HCEC 1CT (cell line): ENCODE measurements around the gene FAM89B.
"Not testable (repeated sequence)": the region's sequence is repeated elsewhere in the genome, so short reads cannot be mapped to it uniquely, and the experiment has no call there.

ENCODE experiments used
- DNase-seq: peaks from one replicate; pipeline ENCODE4 v3.0.0-alpha.2; 2017

FAM89B gene

DNA sequence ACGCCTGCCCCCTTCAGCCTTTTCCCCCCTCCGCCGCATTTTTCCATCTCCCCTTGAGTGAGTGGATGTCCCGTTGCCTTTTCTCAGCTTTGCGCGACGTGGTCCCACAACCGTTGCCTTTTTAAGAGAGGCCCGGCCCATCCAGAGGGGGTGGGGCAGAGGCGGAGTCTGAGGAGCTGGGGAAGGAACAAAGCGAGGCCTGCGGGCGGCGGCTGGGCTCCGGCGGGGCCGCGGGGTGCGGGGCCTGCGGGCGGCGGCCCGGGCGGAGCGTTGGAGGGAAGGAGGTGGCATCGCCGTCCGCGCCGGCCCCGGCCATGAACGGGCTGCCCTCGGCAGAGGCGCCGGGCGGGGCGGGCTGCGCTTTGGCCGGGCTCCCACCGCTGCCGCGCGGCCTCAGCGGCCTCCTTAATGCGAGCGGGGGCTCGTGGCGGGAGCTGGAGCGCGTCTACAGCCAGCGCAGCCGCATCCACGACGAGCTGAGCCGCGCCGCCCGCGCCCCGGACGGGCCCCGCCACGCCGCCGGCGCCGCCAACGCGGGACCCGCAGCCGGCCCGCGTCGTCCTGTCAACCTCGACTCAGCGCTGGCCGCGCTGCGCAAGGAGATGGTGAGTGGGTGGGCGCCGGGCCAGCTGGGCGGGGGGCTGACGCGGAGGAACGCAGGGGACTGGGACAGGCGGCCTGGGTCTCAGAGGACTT, at the start of gene FAM89B:
Gene FAM89B (plus strand): TSS at position 183 of the 696 bp plus-strand sequence. CDS start 132 bp downstream, at position 315.
- peak; percentile 80 for DNase-seq

DNA sequence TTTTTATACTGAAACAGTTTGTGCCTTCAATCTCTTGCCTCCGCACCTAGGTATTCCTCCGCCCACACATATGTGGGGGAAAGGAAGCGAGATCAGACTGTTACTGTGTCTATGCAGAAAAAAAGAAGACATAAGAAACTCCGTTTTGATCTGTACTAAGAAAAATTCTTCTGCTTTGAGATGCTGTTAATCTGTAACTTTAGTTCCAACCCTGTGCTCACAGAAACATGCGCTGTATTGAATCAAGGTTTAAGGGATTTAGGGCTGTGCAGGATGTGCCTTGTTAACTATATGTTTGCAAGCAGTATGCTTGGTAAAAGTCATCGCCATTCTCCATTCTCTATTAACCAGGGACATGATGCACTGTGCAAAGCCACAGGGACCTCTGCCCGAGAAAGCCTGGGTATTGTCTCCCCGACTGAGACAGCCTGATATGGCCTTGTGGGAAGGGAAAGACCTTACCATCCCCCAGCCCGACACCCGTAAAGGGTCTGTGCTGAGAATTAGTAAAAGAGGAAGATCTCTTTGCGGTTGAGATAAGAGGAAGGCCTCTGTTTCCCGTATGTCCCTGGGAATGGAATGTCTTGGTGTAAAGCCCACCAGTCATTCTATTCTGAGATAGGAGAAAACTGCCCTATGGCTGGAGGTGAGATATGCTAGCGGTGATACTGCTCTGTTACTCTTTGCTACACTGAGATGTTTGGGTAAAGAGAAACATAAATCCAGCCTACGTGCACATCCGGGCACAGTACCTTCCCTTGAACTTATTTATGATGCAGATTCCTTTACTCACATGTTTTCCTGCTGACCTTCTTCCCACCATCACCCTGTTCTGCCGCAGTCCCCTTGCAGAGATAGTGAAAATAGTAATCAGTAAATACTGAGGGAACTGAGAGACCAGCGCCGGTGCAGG, 49.4 kb upstream of the FAM89B start:
- DNase-seq, result not testable (repeated sequence)

DNA sequence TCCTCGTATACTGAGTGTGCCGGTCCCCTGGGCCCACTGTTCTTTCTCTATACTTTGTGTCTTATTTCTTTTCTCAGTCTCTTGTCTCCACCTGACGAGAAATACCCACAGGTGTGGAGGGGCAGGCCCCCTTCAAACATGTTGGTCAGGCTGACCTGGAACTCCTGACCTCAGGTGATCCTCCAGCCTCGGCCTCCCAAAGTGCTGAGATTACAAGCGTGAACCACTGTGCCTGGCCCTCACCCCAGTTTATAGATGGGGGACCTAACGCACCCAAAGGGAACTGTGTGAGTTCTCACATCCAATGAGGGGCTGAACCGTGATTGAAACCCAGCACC, 48.7 kb upstream of the FAM89B start:
- DNase-seq, result not testable (repeated sequence)

GRCh38 chr11:65524014-65524740, 48.2 kb upstream of the FAM89B start:
- DNase-seq, result no peak

GRCh38 chr11:65524741-65525545, 47.4 kb upstream of the FAM89B start, which contains the start of gene SCYL1:
Gene SCYL1 (plus strand): TSS chr11:65525083. CDS start chr11:65525154, 71 bp downstream.
- peak; percentile 79 for DNase-seq

DNA sequence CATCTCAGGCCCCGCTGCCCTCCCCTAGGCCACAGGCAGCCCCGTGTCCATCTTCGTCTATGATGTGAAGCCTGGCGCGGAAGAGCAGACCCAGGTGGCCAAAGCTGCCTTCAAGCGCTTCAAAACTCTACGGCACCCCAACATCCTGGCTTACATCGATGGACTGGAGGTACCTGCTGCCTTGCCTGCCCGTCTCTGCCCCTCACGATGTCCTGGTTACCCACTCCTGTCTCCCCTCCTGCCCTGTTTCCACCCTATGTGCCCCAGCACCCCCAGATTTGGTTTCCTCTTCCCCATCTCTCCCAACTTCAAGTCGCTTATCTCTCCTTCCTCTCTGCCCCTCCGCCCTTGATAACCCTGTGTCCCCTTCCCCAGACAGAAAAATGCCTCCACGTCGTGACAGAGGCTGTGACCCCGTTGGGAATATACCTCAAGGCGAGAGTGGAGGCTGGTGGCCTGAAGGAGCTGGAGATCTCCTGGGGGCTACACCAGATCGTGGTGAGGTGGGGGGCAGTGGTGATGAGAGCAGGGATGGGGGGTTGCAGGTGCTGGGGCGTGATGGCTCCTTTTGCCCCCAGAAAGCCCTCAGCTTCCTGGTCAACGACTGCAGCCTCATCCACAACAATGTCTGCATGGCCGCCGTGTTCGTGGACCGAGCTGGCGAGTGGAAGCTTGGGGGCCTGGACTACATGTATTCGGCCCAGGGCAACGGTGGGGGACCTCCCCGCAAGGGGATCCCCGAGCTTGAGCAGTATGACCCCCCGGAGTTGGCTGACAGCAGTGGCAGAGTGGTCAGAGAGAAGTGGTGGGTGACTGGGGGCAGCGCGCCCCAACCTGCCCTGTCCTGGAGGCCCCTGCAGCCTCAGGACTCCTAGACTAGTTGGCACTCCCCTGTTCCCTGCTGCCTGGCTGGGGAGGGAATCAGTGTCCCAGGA, 46.5 kb upstream of the FAM89B start:
- DNase-seq, result peak; percentile 7

- no peak for DNase-seq
Measured at GRCh38 chr11:65526744-65527143, 45.6 kb upstream of the FAM89B start.

GRCh38 chr11:65528819-65529350, 43.5 kb upstream of the FAM89B start:
- no peak for DNase-seq

DNA sequence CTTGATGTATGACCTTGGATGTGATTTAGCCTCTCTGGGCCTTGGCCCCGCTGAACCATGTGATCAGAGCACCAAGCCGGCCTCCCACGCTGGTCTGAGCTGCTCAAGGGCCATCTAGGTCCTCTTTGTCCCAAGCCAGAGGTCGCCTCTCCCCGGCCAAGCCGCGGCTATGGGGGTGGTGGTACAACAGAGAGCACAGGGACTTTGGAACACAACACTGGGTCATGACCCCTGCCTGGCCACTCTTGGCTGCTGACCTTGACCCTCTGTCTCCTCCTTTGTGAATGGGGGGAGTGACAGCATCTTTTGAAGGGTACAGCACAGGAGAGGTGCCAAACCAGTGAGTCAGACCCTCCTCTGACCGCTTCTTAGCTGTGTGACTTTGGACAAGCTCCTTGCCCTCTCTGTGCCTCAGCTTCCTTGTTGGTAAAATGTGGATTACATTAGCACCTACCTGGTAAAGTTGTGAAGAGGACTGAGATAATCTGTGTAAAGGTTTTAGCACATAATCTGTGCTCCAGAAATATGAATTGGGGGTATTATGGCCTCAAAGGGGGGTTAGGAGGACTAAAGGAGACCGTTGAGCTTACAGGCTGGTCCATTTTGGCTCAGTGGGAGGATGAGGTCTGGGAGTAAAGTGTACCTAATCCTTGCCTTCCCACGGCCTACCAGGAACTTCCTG, 42.7 kb upstream of the FAM89B start:
- no peak for DNase-seq

GRCh38 chr11:65530157-65530496, 42.2 kb upstream of the FAM89B start:
- DNase-seq, result no peak

GRCh38 chr11:65532388-65533064, 39.8 kb upstream of the FAM89B start:
- no peak for DNase-seq

- no peak for DNase-seq
Measured at GRCh38 chr11:65535102-65535501, 37.2 kb upstream of the FAM89B start.

GRCh38 chr11:65536412-65537295, 35.7 kb upstream of the FAM89B start:
- DNase-seq, result no peak

GRCh38 chr11:65537296-65537597, 35.1 kb upstream of the FAM89B start:
- DNase-seq, result no peak

- no peak for DNase-seq
Measured at GRCh38 chr11:65537620-65538231, 34.6 kb upstream of the FAM89B start.

- no peak for DNase-seq
Measured at GRCh38 chr11:65538232-65538914, 34.0 kb upstream of the FAM89B start.

DNA sequence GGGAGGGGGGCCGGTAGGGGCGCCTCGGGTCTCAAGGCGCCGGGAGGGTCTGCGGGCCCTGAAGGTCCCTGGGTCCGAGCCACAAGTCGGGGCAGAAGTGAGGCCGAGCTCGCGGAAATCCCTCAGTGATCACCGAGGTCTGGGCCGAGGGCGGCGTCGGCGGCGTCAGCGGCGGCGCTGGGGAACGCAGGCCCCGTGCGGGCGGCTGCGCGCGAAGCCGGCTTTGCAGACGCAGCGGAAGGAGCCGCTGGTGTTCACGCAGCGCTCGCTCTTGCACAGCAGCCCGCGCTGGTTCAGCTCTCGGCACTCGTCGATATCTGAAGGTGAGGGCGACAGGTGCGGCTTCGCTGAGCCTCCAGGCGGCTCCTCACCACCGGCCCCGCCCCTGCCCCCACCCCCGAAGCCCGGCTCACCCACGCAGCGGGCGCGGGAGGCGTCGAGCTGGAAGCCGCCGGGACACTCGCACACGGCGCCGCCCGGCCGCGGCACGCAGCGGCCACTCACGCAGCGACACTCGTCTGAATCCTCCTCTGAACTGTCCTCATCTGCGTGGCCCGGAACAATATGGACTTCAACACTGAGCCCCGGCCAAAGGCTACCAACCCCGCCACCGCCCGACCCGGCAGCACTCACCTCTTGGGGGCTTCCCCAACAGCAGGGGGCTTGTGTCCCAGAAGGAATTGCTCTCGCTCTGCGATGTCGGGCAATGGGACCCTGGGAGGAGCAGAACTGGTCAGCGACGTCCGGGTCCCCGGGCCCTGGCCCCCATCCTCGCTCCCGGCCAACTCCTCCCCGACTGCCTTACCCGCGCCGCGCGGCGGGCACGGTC, 33.2 kb upstream of the FAM89B start:
- no peak for DNase-seq
